ENCODE results near the gene GFAP.

DNA sequence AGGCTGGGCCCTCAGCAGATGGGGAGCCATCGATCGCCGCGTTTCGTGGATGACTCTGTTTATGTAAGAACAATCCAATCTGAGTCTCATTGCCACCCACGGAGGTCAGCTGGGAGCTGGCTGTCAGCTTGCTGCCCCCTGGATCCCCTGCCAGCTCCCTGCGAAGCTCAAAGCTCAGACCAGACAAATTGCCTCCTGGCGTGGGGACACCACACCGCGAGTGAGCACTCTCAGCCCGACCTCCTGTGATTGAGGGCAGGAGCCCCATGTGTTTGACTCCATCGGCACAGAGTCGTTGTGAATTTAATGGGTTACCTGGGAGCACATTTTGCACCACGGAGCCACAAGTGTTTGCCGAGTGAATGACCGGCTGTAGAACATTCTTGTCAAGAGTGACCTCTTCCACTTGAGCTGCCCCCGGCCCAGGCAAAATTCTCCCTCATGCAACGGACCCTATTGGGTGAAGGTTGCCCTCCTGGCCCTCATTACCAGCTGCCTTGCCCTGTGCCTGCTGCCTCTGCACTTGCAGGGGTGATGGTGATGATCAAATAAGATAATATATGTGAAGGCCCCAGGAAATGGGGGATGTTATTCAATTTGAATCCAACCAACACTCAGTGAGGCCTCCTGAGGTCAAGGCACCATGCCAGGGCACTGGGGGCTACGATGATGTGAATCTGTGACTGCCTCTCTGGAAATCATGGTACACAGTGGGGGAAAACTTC lies 7.6 kb upstream of the GFAP start:
- no peak for TF ChIP-seq POLR2A (IDR thresholded peaks at IDR 0.05)
- TF ChIP-seq, protein P1, sequence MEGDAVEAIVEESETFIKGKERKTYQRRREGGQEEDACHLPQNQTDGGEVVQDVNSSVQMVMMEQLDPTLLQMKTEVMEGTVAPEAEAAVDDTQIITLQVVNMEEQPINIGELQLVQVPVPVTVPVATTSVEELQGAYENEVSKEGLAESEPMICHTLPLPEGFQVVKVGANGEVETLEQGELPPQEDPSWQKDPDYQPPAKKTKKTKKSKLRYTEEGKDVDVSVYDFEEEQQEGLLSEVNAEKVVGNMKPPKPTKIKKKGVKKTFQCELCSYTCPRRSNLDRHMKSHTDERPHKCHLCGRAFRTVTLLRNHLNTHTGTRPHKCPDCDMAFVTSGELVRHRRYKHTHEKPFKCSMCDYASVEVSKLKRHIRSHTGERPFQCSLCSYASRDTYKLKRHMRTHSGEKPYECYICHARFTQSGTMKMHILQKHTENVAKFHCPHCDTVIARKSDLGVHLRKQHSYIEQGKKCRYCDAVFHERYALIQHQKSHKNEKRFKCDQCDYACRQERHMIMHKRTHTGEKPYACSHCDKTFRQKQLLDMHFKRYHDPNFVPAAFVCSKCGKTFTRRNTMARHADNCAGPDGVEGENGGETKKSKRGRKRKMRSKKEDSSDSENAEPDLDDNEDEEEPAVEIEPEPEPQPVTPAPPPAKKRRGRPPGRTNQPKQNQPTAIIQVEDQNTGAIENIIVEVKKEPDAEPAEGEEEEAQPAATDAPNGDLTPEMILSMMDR (IDR thresholded peaks at IDR 0.05) = no peak
